Measurements from ENCODE around the gene SCNN1B. TPM values are rescaled to one million over a fixed set of nuclear protein-coding genes. Genes with fewer than 3 reads are reported as not detected.

Gene SCNN1B
- polyA plus RNA-seq, 1 experiment: not detected

GRCh38 chr16:23327836-23328235 lies 25.7 kb downstream of the SCNN1B start:
- CTCF ChIA-PET: no interaction called here

GRCh38 chr16:23330161-23330560 lies 28.1 kb downstream of the SCNN1B start:
- no peak for TF ChIP-seq CTCF (IDR thresholded peaks at IDR 0.05; ENCODE audit: insufficient read depth, low read depth, low read length)
- ChIA-PET POLR2A (no interaction called here), CTCF (interaction anchor here (1.2 kb wide), 1 partner anchor 13 kb away, joined by 3 read pairs; no protein-coding TSS in a partner anchor)
- Histone ChIP-seq H3K36me3 (ENCODE audit: control insufficient read depth, insufficient read depth, low read length) (no peaks in the 10 kb centered on the region), H3K27me3 (ENCODE audit: control insufficient read depth, insufficient read depth, low read length) (no peaks in the 10 kb centered on the region), H3K4me3 (ENCODE audit: low read depth, low read length) (no peak overlapping the region)
- no peak for DNase-seq (ENCODE audit: low read depth)

More at GRCh38 chr16:23327836-23328235, 25.7 kb downstream of the SCNN1B start:
- no peak for TF ChIP-seq CTCF (IDR thresholded peaks at IDR 0.05; ENCODE audit: insufficient read depth, low read depth, low read length)
- no peaks in the 10 kb centered on the region for H3K27me3 ChIP-seq (ENCODE audit: control insufficient read depth, insufficient read depth, low read length)
- no peak overlapping the region for H3K4me3 ChIP-seq (ENCODE audit: low read depth, low read length)
- no peaks in the 10 kb centered on the region for H3K36me3 ChIP-seq (ENCODE audit: control insufficient read depth, insufficient read depth, low read length)
- POLR2A ChIA-PET: no interaction called here
- no peak for DNase-seq (ENCODE audit: low read depth)

DNA sequence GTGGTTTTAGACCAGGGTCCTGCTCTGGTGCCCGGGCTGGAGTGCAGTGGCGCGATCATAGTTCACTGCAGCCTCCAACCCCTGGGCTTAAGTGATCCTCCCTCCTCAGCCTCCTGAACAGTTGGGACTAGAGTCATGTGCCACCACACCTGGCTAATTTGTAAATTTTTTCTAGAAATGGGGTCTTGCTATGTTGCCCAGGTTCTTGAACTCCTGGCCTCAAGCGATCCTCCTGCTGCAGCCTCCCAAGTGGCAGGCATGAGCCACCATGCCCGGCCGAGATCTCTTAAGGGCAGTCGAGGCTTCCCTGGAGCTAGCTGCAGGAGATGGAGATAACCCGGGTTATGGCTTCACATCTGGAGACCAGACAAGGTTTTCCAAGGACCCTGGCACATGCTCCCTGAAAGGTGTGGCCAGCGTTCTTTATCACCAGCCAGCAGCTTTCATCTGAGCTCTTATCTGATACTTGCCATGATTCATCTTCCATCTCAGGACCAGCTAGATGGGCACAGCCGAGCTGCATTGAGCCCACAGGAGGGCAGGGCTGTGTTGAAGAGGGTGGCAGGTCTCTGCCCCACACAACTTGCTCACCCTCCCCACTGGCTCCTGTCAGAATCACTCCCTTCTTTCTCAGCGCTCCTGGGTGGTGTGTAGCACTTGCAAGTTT lies 28.6 kb downstream of the SCNN1B start:
- TF ChIP-seq CTCF (IDR thresholded peaks at IDR 0.05; ENCODE audit: insufficient read depth, low read depth, low read length): no peak
- CTCF ChIA-PET: interaction anchor here (1.0 to 1.2 kb wide), 2 partner anchors 13 to 22 kb away, joined by 3 read pairs; no protein-coding TSS in a partner anchor
- POLR2A ChIA-PET: no interaction called here
- Histone ChIP-seq H3K36me3 (ENCODE audit: control insufficient read depth, insufficient read depth, low read length) (no peaks in the 10 kb centered on the region), H3K27me3 (ENCODE audit: control insufficient read depth, insufficient read depth, low read length) (no peaks in the 10 kb centered on the region), H3K4me3 (ENCODE audit: low read depth, low read length) (no peak overlapping the region)
- no peak for DNase-seq (ENCODE audit: low read depth)

GRCh38 chr16:23333034-23333579 lies 31.0 kb downstream of the SCNN1B start:
- H3K4me3 ChIP-seq (ENCODE audit: low read depth, low read length): no peak overlapping the region
- DNase-seq (ENCODE audit: low read depth): no peak
- CTCF ChIA-PET: interaction anchor here (0.9 kb wide), 1 partner anchor 38 kb away, joined by 4 read pairs; no protein-coding TSS in a partner anchor

More at GRCh38 chr16:23333034-23333579, 31.0 kb downstream of the SCNN1B start:
- TF ChIP-seq CTCF (IDR thresholded peaks at IDR 0.05; ENCODE audit: insufficient read depth, low read depth, low read length): no peak
- no peaks in the 10 kb centered on the region for H3K36me3 ChIP-seq (ENCODE audit: control insufficient read depth, insufficient read depth, low read length)
- H3K27me3 ChIP-seq (ENCODE audit: control insufficient read depth, insufficient read depth, low read length): no peaks in the 10 kb centered on the region
- POLR2A ChIA-PET: no interaction called here

Measured in BJ (cell line).